DMS53 treated with DMSO at 0.1 percent for 48 hours (cell line): ENCODE results near the gene FBXW4.
A peak's percentile ranks its signal among the peaks of the same experiment; 100 is the strongest.

Source experiments
- DNase-seq: peaks from one replicate; lab custom pipeline; 2025; ENCODE audit not compliant: unreplicated experiment; lab: John Stamatoyannopoulos, UW

FBXW4 gene, protein sequence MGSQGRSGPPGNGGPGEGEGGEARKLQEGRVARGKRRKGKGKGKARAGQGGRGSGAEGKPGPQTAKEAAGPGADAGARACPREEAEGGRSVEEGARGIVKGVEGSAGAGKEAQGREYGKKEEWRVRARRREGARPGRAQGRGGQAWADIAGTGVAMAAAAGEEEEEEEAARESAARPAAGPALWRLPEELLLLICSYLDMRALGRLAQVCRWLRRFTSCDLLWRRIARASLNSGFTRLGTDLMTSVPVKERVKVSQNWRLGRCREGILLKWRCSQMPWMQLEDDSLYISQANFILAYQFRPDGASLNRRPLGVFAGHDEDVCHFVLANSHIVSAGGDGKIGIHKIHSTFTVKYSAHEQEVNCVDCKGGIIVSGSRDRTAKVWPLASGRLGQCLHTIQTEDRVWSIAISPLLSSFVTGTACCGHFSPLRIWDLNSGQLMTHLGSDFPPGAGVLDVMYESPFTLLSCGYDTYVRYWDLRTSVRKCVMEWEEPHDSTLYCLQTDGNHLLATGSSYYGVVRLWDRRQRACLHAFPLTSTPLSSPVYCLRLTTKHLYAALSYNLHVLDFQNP

DNA sequence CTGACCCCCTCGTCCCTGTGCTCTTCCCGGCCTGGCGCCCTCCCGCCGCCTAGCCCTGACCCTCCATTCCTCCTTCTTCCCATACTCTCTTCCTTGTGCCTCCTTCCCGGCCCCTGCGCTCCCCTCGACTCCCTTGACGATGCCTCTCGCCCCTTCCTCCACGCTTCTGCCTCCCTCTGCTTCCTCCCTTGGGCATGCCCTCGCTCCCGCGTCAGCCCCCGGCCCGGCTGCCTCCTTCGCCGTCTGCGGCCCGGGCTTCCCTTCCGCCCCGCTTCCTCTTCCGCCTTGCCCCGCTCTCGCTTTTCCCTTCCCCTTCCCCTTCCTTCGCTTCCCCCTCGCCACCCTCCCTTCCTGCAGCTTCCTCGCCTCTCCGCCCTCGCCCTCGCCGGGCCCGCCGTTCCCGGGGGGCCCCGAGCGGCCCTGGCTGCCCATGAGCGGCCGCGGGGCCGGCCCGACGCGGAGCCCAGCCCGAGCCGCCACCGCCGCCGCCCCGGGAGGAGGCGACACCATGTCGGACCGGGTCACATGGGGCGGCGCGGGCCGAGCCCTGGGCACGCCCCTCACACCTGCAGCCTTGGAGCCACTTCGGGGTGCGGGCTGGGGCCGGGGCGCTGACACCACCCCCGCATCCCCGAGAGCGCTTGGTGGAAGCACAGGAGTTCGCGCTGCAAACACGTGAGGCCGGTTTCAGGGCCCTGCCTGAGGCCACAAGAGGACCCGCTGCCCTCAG lies at the start of gene FBXW4:
Gene FBXW4 (minus strand): TSS at position 497 of the 730 bp plus-strand sequence. CDS start 65 bp downstream, at position 432.
- no peak for DNase-seq

DNA sequence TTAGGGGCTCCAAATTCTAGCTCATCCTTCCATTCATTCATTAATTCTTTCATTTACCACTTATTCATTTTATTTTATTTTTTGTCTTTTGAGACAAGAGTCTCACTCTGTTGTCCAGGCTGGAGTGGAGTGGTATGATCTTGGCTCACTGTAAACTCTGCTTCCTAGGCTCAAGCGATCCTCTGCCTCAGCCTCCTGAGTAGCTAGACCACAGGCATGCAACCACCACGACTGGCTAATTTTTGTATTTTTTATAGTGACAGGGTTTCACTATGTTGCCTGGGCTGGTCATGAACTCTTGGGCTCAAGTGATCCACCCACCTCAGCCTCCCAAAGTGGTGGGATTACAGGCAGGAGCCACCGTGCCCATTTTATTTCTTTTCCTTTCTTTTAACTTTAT lies 49.3 kb upstream of the FBXW4 start:
- no peak for DNase-seq

DNA sequence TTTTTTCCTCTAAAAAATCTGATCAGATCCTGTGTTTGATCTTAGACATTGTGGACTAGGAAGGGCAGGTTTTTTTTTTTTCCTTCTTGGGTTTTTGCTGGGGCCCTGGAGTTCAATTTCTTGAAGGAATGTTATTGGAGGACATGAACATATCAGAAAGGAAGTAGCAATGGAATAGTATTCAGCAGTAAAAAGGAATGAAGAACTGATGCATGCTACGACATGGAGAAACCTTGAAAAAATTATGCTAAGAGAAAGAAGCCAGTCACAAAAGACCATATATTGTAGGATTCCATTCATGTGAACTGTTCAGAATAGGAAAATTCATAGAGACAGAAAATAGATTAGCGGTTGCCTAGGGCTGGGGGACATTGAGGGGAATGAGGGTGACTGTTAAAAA lies 47.0 kb upstream of the FBXW4 start:
- no peak for DNase-seq

DNA sequence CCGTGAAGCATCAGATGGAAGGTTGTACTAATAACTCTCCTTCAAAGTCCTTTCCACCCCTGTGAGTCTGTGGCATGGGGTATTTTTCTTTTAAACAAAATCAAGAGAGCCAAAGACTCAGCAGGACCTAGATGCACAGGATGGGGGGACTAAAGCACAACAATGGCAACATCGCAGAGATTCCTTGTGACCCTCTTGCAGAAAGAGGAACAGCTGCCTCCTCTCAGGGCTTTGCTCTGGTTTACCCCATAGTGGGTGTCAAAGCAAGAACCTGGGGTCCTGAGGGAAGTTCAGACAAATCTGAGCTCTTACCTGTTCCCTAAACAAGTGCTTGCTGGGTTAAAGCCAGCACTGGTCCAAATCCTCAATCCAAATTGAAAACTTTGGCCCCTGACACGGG lies 41.7 kb upstream of the FBXW4 start:
- DNase-seq = no peak

DNA sequence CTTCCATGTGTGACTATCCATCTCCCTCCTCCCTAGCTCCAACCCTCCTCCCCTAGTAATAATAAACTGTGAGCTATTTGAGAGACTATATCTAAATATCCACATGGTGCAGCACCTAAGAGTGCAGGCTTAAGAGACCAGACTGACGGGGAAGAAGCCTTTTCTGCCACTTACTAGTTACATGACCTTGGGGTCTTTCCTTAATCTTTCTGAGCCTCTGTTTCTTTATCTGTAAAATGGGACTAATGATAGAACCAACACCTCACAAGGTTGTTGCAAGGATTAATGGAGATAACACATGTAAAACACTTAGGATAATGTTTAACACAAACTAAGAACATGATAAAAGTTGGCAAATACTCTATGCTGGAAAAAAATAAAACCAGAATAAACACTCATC lies 37.1 kb upstream of the FBXW4 start:
- DNase-seq = no peak

DNA sequence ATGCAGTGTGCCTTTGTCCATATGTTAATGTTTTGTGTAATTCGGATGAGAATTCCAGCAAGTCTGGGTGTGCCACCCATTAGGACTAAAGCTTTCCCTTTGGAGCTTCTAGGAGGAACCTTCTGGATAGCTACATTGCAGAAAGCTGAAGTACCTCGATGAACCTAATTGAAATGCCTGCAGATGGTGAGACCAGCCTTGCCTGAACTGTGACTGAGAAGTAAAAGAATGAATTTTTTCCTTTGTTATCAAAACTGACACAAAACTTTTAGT lies 31.1 kb upstream of the FBXW4 start:
- no peak for DNase-seq

DNA sequence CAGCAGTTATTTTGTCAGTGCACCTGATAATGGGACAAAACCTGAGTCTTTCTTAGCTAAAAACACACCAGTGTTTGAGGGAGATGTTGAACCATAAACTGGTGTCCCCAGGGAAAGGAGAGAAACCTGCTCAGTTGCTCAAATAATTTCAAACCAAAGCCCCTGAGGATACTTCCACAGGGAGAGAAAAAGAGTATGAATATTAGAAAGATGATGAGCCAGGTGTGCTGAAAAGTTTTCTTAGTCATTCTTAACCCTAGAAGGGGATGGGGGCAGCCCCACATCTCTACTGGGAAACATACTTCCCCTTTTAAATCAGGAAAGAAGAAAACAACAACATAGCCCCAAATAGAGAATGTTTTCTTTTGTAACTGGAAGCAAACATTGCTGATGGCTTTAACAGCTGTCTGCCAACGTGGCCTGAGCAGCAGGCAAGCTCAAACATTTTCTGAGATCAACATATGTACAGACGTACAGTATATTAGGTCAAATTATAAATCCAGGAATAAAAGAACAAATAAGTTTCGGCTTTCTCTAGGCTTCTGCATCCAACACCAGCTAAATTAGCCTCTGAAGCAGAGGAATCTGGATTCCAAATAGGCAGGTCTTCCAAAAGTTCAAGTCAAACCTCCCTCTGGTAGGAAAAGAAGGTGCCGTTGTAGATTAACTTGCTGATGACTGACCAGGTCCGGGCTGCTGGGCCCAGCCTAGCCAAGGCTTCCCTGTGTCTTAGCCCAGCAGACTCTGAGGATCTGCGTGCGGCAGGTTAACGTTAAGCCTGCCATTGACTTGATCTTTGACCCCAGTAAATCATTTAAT lies 30.5 kb upstream of the FBXW4 start:
- no peak for DNase-seq

DNA sequence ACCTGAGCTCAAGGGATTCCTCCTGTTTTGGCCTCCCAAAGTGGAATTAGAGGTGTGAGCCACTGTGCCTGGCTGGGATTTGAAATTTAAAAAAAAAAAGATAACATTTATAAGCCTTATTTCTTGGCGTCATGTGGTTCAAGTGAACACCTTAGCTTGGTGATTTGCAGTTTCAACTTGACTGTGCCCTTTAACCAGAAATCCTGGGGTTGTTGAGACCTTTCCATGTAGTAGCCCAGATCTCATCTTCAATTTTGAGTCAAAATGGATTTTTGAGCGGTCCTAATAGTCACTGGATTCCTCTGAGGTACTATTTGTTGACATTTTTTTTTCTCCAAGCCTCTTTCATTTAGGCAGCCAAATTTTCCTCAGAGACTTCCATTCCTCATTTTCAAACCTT lies 29.5 kb upstream of the FBXW4 start:
- no peak for DNase-seq

DNA sequence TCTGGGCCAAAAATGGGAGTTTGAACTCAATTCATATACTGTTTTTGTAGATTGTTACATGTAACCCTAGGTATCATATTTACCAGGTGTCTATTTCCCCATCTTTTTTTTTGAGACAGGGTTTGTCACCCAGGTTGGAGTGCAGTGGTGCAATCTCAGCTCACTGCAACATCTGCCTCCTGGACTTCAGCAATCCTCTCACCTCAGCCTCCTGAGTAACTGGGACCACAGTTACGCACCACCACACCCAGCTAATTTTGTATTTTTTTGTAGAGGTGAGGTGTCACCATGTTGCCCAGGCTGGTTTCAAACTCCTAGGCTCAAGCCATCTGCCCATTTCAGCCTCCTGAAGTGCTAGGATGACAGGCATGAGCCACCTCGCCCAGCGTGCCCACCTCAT lies 28.2 kb upstream of the FBXW4 start:
- no peak for DNase-seq

DNA sequence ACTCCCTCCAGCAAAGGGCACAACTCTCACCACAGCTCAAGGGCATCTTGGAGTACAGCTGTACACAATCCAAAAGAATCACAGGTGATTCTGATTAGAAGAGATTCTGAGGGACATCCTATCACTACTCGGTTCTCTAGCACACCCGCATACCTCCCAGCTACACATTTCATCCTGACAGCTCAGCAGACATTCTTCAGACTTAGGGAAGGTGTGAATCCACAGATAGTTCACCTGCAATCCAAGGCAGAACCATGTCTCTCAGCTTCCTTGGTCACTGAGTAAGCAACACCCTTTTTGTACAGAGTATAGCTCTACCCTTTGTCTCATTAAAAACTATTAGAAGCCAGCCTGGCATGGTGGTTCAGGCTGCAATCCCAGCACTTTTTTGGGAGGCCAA lies 26.8 kb upstream of the FBXW4 start:
- no peak for DNase-seq

DNA sequence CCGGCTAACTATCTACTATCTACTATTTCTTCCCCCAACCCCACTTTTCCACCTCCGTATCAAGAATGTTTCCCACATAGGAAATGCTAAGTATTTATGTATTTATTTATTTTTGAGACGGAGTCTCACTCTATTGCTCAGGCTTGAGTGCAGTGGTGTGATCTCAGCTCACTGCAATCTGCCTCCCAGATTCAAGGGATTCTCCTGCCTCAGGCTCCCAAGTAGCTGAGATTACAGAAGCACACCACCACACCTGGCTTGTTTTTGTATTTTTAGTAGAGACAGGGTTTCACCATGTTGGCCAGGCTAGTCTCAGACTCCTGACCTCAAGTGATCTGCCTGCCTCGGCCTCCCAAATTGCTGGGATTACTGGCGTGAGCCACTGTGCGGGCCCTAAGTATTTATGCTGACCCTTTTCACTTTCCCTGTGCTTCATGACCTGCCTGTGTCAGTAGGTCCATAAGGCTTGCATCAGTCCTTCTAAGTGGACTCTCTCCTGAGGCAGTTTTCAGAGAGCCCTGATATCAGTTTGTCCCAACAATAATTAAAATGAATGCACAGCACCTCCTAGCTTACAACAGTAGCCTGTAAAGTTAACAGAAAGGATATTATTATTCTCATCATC lies 25.7 kb upstream of the FBXW4 start:
- no peak for DNase-seq

DNA sequence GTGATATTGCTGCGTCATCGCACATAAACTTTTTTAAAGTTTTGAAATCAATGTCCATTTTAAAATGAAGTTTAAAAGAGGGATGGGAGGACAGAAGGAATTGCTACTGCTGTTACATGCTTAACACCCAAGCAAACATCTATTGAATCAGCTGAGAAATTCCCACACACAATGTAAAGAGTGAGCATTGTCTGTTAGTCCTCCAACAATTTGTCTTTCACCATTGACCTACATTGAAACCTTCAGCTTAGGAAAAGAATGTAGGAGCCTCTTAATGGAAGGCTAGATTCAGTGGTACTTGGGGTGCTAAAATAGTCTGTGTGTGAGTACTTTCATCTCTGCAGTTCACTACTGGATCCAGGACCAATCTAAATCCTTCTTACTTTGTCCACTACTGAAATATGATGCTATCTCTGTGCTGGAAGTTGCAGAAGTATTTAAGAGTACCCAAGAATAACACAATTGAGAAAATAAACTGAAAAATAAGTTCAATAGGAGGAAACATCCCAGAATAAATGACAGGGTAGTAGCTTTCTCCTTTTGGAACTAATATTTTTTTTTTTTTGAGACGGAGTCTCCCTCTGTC lies 23.8 kb upstream of the FBXW4 start:
- no peak for DNase-seq

DNA sequence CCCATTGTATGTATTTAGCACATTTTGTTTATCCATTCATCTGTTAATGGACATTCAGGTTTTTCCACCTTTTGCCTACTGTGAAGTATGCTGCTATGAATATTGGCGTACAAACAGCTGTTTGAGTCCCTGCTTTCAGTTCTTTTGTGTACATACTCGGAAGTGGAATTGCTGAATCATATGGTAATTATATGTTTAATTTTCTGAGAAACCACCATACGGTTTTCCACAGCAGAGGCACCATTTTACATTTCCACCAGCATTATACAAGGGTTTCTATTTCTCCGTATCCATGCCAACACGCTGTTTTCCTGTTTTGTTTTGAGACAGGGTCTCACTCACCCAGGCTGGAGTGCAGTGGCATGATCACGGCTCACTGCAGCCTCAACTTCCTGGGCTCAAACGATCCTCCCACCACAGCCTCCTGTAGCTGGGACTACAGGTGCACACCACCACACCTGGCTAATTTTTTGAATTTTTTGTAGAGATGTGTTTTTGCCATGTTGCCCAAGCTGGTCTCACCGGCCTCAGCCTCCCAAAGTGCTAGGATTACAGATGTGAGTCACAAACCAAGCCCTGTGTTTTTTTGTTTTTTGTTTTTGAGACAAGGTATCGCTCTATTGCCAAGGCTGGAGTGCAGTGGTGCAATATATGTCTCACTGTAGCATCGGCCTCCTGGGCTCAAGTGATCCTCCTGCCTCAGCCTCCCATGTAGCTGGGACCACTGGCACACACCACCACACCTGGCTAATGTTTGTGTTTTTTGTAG lies 22.1 kb upstream of the FBXW4 start:
- DNase-seq = peak; percentile 75

DNA sequence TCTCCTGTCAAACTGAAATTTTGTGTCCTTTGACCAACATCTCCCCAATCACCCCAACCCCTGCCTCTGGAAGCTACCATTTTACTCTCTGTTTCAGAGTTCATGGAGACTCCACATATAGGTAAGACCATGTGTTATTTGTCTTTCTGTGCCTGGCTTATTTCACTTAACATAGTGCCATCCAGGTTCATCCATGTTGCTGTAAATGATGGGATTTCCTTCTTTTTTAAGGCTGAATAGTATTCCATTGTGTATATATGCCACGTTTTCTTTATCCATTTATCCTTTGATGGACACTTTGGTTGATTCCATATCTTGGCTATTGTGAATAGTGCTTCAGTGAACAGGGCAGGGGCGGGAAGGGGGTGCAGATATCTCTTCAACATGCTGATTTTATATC lies 18.0 kb upstream of the FBXW4 start:
- DNase-seq = no peak

DNA sequence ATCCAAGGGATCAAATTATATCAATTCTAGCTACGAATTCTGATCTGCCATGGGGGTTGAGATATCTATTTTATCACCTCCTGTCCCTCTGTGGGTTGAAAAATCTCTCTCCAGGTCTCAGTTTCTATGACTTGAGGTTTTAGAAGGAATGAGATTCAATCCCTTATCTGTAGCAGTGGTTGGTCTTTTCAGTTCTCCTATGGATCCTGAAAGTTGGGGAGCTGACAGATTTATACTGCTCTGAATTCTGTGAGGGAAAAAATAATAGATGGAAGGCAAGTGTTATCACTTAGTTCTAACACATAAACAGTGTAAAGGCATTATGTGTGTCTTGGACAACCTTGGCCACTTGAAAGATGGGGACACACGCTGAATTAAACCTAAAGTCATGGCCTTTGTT lies 15.8 kb upstream of the FBXW4 start:
- no peak for DNase-seq

DNA sequence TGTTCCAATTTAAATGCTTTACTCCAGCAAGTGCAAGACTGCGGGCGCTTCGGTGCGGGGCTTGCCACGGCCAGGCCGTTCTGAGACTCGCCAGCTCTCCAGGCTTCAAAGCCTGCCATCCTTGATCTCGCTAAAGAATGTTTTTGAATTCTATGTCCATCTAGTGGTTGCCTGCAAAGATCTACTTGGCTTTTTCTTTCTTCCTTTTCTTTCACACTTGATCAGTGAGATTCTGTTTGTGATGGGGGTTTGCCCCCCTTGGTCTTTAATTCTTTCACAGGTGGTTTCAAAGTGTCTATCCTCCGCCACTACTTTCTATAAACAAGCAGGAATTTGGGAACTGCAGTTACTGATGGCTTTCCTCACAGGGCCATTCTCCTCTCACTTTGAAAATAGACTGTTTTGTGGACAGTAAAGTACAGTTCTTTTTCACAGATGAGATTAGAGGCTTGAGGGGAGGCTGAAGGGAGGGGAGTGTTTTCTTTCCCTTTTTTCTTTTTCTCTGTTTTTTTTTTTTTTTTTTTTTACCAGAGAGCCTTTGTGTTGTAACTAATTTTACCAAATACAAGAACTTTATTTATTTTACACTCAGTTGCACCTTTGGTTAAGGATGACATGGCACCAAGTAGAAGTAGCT lies 15.2 kb upstream of the FBXW4 start:
- no peak for DNase-seq

DNA sequence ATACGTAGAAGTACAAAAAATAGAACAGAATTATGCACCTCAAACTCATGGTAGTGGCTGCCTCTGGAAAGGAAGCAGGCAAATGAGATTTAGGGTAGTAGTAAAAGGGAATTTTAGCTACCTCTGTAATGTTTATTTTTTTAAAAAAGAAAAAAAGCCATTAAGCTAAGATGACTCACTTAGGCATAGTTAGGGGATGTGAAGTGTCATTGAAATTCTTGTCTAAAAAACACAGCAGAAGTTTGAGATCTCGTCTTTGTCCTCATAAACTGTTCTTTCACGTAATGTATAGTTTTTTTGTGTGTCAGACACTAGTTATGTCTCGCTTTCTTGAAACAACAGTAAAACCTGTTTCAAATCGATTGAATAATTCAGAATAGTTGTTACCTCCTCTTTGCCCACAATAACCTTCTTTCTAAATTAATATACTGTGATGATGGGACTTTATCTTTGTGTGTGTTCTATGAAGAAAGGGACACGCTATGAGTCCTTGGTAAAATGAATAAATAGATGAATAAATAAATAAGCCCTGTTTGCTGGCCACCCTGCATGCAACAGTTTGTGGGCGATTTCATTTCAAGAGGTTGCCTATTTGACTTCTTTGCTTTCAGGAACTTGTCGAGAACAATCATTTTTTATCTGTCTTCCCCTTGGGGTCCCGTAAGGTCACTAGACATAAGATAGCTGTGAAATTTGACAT lies 14.5 kb upstream of the FBXW4 start:
- no peak for DNase-seq

DNA sequence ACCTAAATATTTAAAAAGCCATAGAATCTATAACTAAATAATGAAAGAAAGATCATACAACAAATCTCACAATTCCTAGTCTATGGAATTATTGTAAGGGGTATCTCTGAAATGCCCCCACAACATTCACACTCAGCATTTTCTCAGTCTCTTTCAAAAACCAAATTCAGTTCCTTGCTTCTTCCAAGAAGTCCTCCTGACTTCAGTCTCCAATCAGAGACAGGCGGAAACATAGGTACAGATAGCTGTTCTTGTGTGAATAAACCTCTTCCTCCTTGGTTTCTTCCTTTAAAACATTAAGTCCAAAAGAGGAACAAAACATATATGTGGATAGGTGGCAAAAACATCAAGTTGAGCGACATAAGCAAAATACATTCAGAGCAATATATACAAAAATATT lies 13.9 kb upstream of the FBXW4 start:
- DNase-seq = no peak

DNA sequence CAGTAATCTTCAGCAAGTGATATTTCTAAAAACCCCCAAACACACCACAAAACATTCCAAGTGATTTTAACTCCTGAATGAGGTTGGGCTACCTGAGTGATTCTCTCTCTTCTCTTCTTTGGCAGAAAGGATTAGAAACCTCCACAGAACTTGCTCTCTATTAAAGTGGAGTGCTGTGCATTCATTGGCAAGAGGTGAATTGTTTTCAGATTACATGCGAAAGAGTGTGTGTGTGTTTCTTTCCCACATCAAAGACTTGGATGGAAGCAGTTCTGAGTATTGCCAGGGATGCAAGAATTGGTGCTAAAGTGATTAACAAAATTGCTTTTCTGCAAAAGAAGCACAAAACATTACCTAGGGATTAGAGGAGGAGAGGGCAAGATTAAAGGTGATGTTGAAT lies 13.1 kb upstream of the FBXW4 start:
- DNase-seq = no peak
